Measurements from ENCODE around the gene MCIDAS.

DNA sequence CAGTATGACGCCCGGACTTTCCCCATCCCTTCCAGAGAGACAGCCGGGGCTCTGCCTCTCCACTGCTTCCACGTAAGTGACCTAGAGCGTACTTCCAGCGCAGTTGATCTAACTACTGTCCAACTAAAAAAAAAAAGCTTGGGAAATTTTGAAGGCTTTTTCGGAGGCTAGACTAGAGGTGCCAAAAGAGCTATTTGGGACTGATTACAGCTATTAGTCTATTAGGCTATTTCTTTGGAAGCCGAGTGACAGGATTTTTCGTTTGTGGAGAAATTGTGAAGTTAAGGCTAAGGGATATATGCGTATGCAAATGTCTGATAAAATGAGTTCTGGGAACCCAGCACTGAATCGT lies 4.8 kb upstream of the MCIDAS start:
- TF ChIP-seq, protein P1, sequence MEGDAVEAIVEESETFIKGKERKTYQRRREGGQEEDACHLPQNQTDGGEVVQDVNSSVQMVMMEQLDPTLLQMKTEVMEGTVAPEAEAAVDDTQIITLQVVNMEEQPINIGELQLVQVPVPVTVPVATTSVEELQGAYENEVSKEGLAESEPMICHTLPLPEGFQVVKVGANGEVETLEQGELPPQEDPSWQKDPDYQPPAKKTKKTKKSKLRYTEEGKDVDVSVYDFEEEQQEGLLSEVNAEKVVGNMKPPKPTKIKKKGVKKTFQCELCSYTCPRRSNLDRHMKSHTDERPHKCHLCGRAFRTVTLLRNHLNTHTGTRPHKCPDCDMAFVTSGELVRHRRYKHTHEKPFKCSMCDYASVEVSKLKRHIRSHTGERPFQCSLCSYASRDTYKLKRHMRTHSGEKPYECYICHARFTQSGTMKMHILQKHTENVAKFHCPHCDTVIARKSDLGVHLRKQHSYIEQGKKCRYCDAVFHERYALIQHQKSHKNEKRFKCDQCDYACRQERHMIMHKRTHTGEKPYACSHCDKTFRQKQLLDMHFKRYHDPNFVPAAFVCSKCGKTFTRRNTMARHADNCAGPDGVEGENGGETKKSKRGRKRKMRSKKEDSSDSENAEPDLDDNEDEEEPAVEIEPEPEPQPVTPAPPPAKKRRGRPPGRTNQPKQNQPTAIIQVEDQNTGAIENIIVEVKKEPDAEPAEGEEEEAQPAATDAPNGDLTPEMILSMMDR (IDR thresholded peaks at IDR 0.05): no peak
- TF ChIP-seq POLR2AphosphoS5 (IDR thresholded peaks at IDR 0.05) (no peak), POLR2A (IDR thresholded peaks at IDR 0.05) (no peak), EP300 (IDR thresholded peaks at IDR 0.05) (no peak)

Data from stomach (tissue), 4 donors.